PFSK-1 (cell line): ENCODE data around the gene ZNF79.

ENCODE experiments used
- FOXP2 ChIP-seq: optimal IDR thresholded peaks from 2 replicates; pipeline ENCODE3; 2011; ENCODE audit warnings: borderline replicate concordance, control low read depth, inconsistent platforms; ENCODE audit not compliant: insufficient read depth; ENCODE audit errors: extremely low read length, extremely low read depth
- POLR2AphosphoS5 ChIP-seq: IDR thresholded peaks from 2 replicates; pipeline ENCODE4 v1.6.1; 2012; ENCODE audit warnings: low read depth, mild to moderate bottlenecking, control low read depth, low read length, moderate library complexity
- REST ChIP-seq, 2 experiments: IDR thresholded peaks; 2 replicates each; pipeline versions ENCODE4 v1.6.1 to v1.8.0; 2011 to 2012; ENCODE audit warnings: low read depth in 2 of 2, low read length in 2 of 2, control low read depth in 1 of 2, inconsistent platforms in 1 of 2, mild to moderate bottlenecking in 1 of 2, moderate library complexity in 1 of 2; ENCODE audit not compliant: insufficient read depth in 1 of 2
- SIN3A ChIP-seq: IDR thresholded peaks from 2 replicates; pipeline ENCODE4 v1.6.1; 2012; ENCODE audit warnings: mild to moderate bottlenecking, low read length, moderate library complexity, borderline replicate concordance; ENCODE audit not compliant: insufficient read depth
- TAF1 ChIP-seq: IDR thresholded peaks from 2 replicates; pipeline ENCODE4 v1.6.1; 2012; ENCODE audit warnings: low read length, control low read depth, borderline replicate concordance; ENCODE audit not compliant: insufficient read depth

Gene ZNF79

GRCh38 chr9:127444921-127445850, 21.0 kb downstream of the ZNF79 start:
- TF ChIP-seq POLR2AphosphoS5 (no peak), TAF1 (no peak), REST (IDR thresholded peaks at IDR 0.05; ENCODE audit: insufficient read depth in 1 of 2, low read depth in 2 of 2, low read length in 2 of 2) (no peak), FOXP2 (no peak)

- peak; percentile 84 for TF ChIP-seq POLR2AphosphoS5
- TF ChIP-seq TAF1 = no peak
- peak; percentile 62; the same call in 1 of the 2 replicates for TF ChIP-seq SIN3A
These were observed 21.9 kb downstream of the ZNF79 start for GRCh38 chr9:127445851-127446712.

- TF ChIP-seq SIN3A (no peak), TAF1 (peak; percentile 20; the same call in 1 of the 2 replicates), POLR2AphosphoS5 (0 out of 2 replicates have a peak, but pooled peaks have one; percentile 8), FOXP2 (no peak), REST (IDR thresholded peaks at IDR 0.05; ENCODE audit: insufficient read depth in 1 of 2, low read depth in 2 of 2, low read length in 2 of 2) (no peak)
These were observed 22.7 kb downstream of the ZNF79 start for GRCh38 chr9:127446713-127447415.

- no peak for TF ChIP-seq TAF1
- peak; percentile 49; the same call in 1 of the 2 replicates for TF ChIP-seq POLR2AphosphoS5
- no peak for TF ChIP-seq SIN3A
These were observed 23.4 kb downstream of the ZNF79 start for GRCh38 chr9:127447416-127448111.

- TF ChIP-seq POLR2AphosphoS5 (peak; percentile 35; the same call in 1 of the 2 replicates), FOXP2 (no peak)
These were observed 24.1 kb downstream of the ZNF79 start for GRCh38 chr9:127448112-127448805.

- TF ChIP-seq SIN3A = no peak
- TF ChIP-seq FOXP2 = no peak
- TF ChIP-seq REST (IDR thresholded peaks at IDR 0.05; ENCODE audit: insufficient read depth in 1 of 2, low read depth in 2 of 2, low read length in 2 of 2) = no peak
- no peak; the same call in 1 of the 2 replicates for TF ChIP-seq POLR2AphosphoS5
- TF ChIP-seq TAF1 = no peak
These were observed 25.3 kb downstream of the ZNF79 start for GRCh38 chr9:127449332-127449966.
